D721Med (cell line): ENCODE data around the gene RPL38.

Source experiments
- DNase-seq: peaks from one replicate; pipeline ENCODE4 v3.0.0; 2011; ENCODE audit warnings: low spot score; ENCODE audit not compliant: insufficient read length
- FAIRE-seq: peaks from 2 replicates; lab custom pipeline; 2011; peaks lifted over from hg19 to GRCh38; lab: Jason Lieb, UNC
- CTCF ChIP-seq: IDR thresholded peaks from 2 replicates; pipeline ENCODE4 v1.5.1; 2012; ENCODE audit warnings: mild to moderate bottlenecking, control low read depth; ENCODE audit not compliant: insufficient read depth; ENCODE audit errors: missing control alignments

Gene RPL38

GRCh38 chr17:74206332-74206818, 2.9 kb downstream of the RPL38 start:
- no peak for FAIRE-seq
- DNase-seq = no peak
- no peak for TF ChIP-seq CTCF

- peak; percentile 56 for DNase-seq
- FAIRE-seq = no peak
- TF ChIP-seq CTCF = peak; percentile 97
These were observed 7.0 kb downstream of the RPL38 start for GRCh38 chr17:74210191-74211140.

GRCh38 chr17:74211141-74211911, 7.8 kb downstream of the RPL38 start:
- DNase-seq (no peak), FAIRE-seq (no peak)
- no peak for TF ChIP-seq CTCF

GRCh38 chr17:74211912-74212208, 8.4 kb downstream of the RPL38 start:
- DNase-seq (no peak), FAIRE-seq (no peak)
- no peak for TF ChIP-seq CTCF

- no peak for DNase-seq
- FAIRE-seq = no peak
- no peak for TF ChIP-seq CTCF
These were observed 8.9 kb downstream of the RPL38 start for GRCh38 chr17:74212209-74212912.

- DNase-seq (peak; percentile 50), FAIRE-seq (no peak)
- no peak for TF ChIP-seq CTCF
These were observed 9.7 kb downstream of the RPL38 start, which contains the start of gene TTYH2 for GRCh38 chr17:74212913-74213791. TSS of gene TTYH2 (plus strand) at chr17:74213571. CDS start at chr17:74213588, 17 bp downstream.
